Measurements from ENCODE around the gene THAP8. TPM values are rescaled to one million over a fixed set of nuclear protein-coding genes. Genes with fewer than 3 reads are reported as not detected.

THAP8 gene
- total RNA-seq, 1 donor from 2014 or later: 5.2 TPM

GRCh38 chr19:36054733-36055686 lies 925 bp upstream of the THAP8 start, which contains the start of gene WDR62:
TSS of gene WDR62 (plus strand) at chr19:36054897. CDS start at chr19:36054972, 75 bp downstream.
- no peak for TF ChIP-seq CTCF (IDR thresholded peaks at IDR 0.05)
- Histone ChIP-seq H3K4me1 (peaks cover 5% of the 10 kb centered on the region), H3K9me3 (no peaks in the 10 kb centered on the region), H3K4me3 (peak within 1 kb of the TSS; percentile 70), H3K27ac (peak within 1 kb of the TSS; percentile 89), H3K27me3 (no peaks in the 10 kb centered on the region), H3K36me3 (no peaks in the 10 kb centered on the region)
- intact Hi-C loops (cut with DNase I): no loop called here
- ATAC-seq (peak; percentile 89), DNase-seq (peak; percentile 97)

GRCh38 chr19:36051637-36052036 lies 2.4 kb downstream of the THAP8 start:
- TF ChIP-seq CTCF (IDR thresholded peaks at IDR 0.05): no peak
- Histone ChIP-seq H3K4me3 (no peak overlapping the region), H3K27ac (no peak overlapping the region), H3K36me3 (no peaks in the 10 kb centered on the region), H3K4me1 (peaks cover 5% of the 10 kb centered on the region), H3K27me3 (no peaks in the 10 kb centered on the region), H3K9me3 (no peaks in the 10 kb centered on the region)
- DNase-seq: no peak
- ATAC-seq: no peak
- intact Hi-C loops (cut with DNase I): no loop called here

DNA sequence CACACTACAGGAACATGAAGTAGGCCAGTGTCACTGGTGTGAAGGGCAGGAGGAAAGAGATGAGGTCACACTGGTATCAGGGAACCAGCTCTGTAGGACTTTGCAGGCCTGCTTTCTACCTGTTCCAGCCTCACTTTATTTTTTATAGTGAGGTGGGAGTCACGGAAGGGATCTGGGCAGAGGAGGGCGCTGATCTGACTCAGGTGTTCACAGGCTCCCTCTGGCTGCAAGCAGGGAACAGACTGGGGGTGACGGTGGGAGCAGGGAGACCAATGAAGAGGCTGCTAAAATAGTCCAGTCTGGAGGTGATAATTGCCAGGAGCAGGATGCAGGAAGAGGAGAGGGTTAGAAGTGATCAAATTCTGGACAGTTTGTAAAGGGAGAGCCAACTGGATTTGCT lies 2.8 kb downstream of the THAP8 start:
- Histone ChIP-seq H3K27me3 (no peaks in the 10 kb centered on the region), H3K9me3 (no peaks in the 10 kb centered on the region), H3K27ac (no peak overlapping the region), H3K4me1 (peaks cover 5% of the 10 kb centered on the region), H3K36me3 (no peaks in the 10 kb centered on the region), H3K4me3 (no peak overlapping the region)
- ATAC-seq (no peak), DNase-seq (no peak)
- no peak for TF ChIP-seq CTCF (IDR thresholded peaks at IDR 0.05)
- intact Hi-C loops (cut with DNase I): no loop called here

DNA sequence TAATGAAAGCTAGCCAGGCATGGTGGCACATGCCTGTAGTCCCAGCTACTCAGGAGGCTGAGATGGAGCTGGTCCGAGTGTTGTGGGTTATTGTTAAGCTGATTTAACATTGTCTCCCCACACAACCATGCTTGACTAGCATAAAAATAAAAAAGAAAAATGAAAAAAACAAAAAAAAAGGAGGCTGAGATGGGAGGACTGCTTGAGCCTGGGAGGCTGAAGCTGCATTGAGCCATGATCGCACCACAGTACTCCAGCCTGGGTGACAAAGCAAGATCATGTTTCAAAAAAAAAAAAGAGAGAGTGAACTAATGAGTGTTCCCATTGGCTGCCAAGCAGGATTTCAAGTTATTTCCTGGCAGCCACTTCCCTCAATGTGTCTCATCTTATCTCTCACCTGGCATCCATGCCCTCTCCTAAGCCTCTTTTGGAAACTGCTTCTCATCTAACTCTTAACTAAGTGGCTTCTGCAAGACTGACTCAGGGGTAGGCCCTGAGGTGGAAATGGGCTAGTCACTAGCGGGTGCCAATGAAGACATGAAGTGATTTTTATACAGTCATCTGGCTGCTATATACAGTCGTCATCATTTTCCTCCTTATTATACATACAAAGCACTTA lies 4.9 kb downstream of the THAP8 start:
- H3K4me1 ChIP-seq: no peaks in the 10 kb centered on the region
- no peaks in the 10 kb centered on the region for H3K27me3 ChIP-seq
- H3K9me3 ChIP-seq: no peaks in the 10 kb centered on the region
- intact Hi-C loops (cut with DNase I): no loop called here
- H3K36me3 ChIP-seq: no peaks in the 10 kb centered on the region
- TF ChIP-seq CTCF (IDR thresholded peaks at IDR 0.05): no peak
- H3K27ac ChIP-seq: no peak overlapping the region
- DNase-seq (no peak), ATAC-seq (no peak)
- no peak overlapping the region for H3K4me3 ChIP-seq

- H3K9me3 ChIP-seq: no peaks in the 10 kb centered on the region
- no peaks in the 10 kb centered on the region for H3K36me3 ChIP-seq
- ATAC-seq (no peak), DNase-seq (no peak)
- no peak overlapping the region for H3K27ac ChIP-seq
- intact Hi-C loops (cut with DNase I): no loop called here
- no peak overlapping the region for H3K4me3 ChIP-seq
- H3K27me3 ChIP-seq: no peaks in the 10 kb centered on the region
- TF ChIP-seq CTCF (IDR thresholded peaks at IDR 0.05): no peak
- H3K4me1 ChIP-seq: no peaks in the 10 kb centered on the region
Observed at GRCh38 chr19:36047835-36048234, 6.2 kb downstream of the THAP8 start.
